ENCODE data around the gene DPYSL3. TPM values are rescaled to one million over a fixed set of nuclear protein-coding genes. Genes with fewer than 3 reads are reported as not detected.

Gene DPYSL3
- total and polyA plus RNA-seq, 4 donors: 0.35 to 3.6 (median 1.7) TPM

- no peak overlapping the region for H3K4me3 ChIP-seq (ENCODE audit: low read depth in 1 of 3, low read length in 3 of 3)
- TF ChIP-seq HNF4G (IDR thresholded peaks at IDR 0.05) (no peak), ATF3 (IDR thresholded peaks at IDR 0.05) (no peak), JUND (IDR thresholded peaks at IDR 0.05) (no peak), SP1 (IDR thresholded peaks at IDR 0.05) (no peak), FOXA1 (IDR thresholded peaks at IDR 0.05) (no peak), CTCF (IDR thresholded peaks at IDR 0.05; ENCODE audit: low read depth, low read length, missing input control) (no peak), FOXA2 (IDR thresholded peaks at IDR 0.05) (no peak), MAX (IDR thresholded peaks at IDR 0.05) (no peak), YY1 (IDR thresholded peaks at IDR 0.05) (no peak), ZBTB33 (IDR thresholded peaks at IDR 0.05) (no peak), RXRA (IDR thresholded peaks at IDR 0.05) (no peak), TAF1 (conservative IDR thresholded peaks at IDR 0.05) (no peak), RAD21 (IDR thresholded peaks at IDR 0.05) (no peak), HNF4A (conservative IDR thresholded peaks at IDR 0.05) (no peak), NR2F2 (IDR thresholded peaks at IDR 0.05) (no peak), EGR1 (IDR thresholded peaks at IDR 0.05; ENCODE audit: low read depth in 2 of 2) (no peak), REST (IDR thresholded peaks at IDR 0.05) (no peak), GABPA (IDR thresholded peaks at IDR 0.05 in 1 of 2, conservative IDR thresholded peaks at IDR 0.05 in 1 of 2) (no peak)
- no peaks in the 10 kb centered on the region for H3K4me1 ChIP-seq (ENCODE audit: control insufficient read depth in 4 of 4, insufficient read depth in 4 of 4, low read length in 3 of 4)
- no peak for DNase-seq (ENCODE audit: low spot score)
- no peak overlapping the region for H3K27ac ChIP-seq (ENCODE audit: low read depth in 1 of 2, low read length in 2 of 2)
- H3K27me3 ChIP-seq (ENCODE audit: control insufficient read depth in 4 of 4, insufficient read depth in 4 of 4, low read length in 3 of 4): peaks cover 0 to 7% (median under 1%) of the 10 kb centered on the region in 4 donors
- no peaks in the 10 kb centered on the region for H3K36me3 ChIP-seq (ENCODE audit: control insufficient read depth in 4 of 4, insufficient read depth in 3 of 4, low read depth in 1 of 4, low read length in 3 of 4)
- H3K9ac ChIP-seq (ENCODE audit: low read depth in 1 of 2, low read length in 2 of 2): no peak overlapping the region
- 77% methylated on average over 6 of the region's 6 CpGs for WGBS
- no peaks in the 10 kb centered on the region for H3K9me3 ChIP-seq (ENCODE audit: control insufficient read depth in 4 of 4, low read length in 3 of 4)
Observed at GRCh38 chr5:147437161-147437596, 72.7 kb downstream of the DPYSL3 start.

Measured in liver (tissue), 9 donors.